H1 (cell line): ENCODE measurements around the gene HEPHL1. TPM values are rescaled to one million over a fixed set of nuclear protein-coding genes. Genes with fewer than 3 reads are reported as not detected.

Experiments
- CTCF ChIA-PET: fragments of 300-600 bp; sonication (Branson Sonifier 250); formaldehyde crosslinking; loops from one replicate; lab custom pipeline; 2021; ENCODE audit not compliant: partially characterized antibody; lab: Charles Lee
- POLR2A ChIA-PET: fragments of 300-600 bp; sonication (Branson Sonifier 250); formaldehyde crosslinking; loops from one replicate; lab custom pipeline; 2021; ENCODE audit warnings: inconsistent platforms; ENCODE audit not compliant: partially characterized antibody; lab: Charles Lee
- DNase-seq, 2 experiments: peaks; one replicate each; pipeline versions ENCODE4 v3.0.0 to v3.0.0-alpha.2; 2010 to 2022; ENCODE audit warnings: low spot score in 2 of 2, low read depth in 1 of 2, mixed read lengths in 1 of 2
- FAIRE-seq: peaks from 2 replicates; lab custom pipeline; 2011; peaks lifted over from hg19 to GRCh38; lab: Jason Lieb, UNC
- H2AFZ ChIP-seq: 2 replicates; pipeline ENCODE4 v1.8.1; 2012; ENCODE audit warnings: low read length, inconsistent platforms
- H2AK5ac ChIP-seq: 2 replicates; pipeline ENCODE4 v1.6.1; 2013; ENCODE audit warnings: low read depth, low read length
- H2BK120ac ChIP-seq: replicated peaks from 2 replicates; pipeline ENCODE3; 2013; ENCODE audit warnings: low read depth, low read length, inconsistent platforms
- H2BK12ac ChIP-seq: 2 replicates; pipeline ENCODE4 v1.6.1; 2013; ENCODE audit warnings: low read depth, low read length
- H2BK15ac ChIP-seq: 2 replicates; pipeline ENCODE4 v1.6.1; 2013; ENCODE audit warnings: low read length
- H2BK20ac ChIP-seq: 2 replicates; pipeline ENCODE4 v1.6.1; 2013; ENCODE audit warnings: low read length
- H2BK5ac ChIP-seq: 2 replicates; pipeline ENCODE4 v1.6.1; 2013; ENCODE audit warnings: low read depth, low read length
- H3K14ac ChIP-seq: 2 replicates; pipeline ENCODE4 v1.6.1; 2013; ENCODE audit warnings: inconsistent platforms; ENCODE audit not compliant: insufficient read length
- H3K18ac ChIP-seq: 2 replicates; pipeline ENCODE4 v1.6.1; 2013; ENCODE audit warnings: low read length; ENCODE audit errors: extremely low read depth
- H3K23ac ChIP-seq: 2 replicates; pipeline ENCODE4 v1.6.1; 2013; ENCODE audit warnings: inconsistent platforms; ENCODE audit not compliant: insufficient read length
- H3K23me2 ChIP-seq: 2 replicates; pipeline ENCODE4 v1.6.1; 2013; ENCODE audit warnings: low read depth, low read length
- H3K27ac ChIP-seq: 2 replicates; pipeline ENCODE4 v1.6.1; 2011; ENCODE audit warnings: low read depth, low read length, inconsistent platforms
- H3K27me3 ChIP-seq, 4 experiments: replicated peaks in 1 of 4; 1 replicate in 1 of 4; 2 replicates in 3 of 4; pipeline versions ENCODE4 v1.6.1 to v1.8.1; 2011 to 2013; ENCODE audit warnings: low read length in 3 of 4, mild to moderate bottlenecking in 3 of 4, inconsistent platforms in 2 of 4, mixed read lengths in 2 of 4, moderate library complexity in 1 of 4; ENCODE audit not compliant: control insufficient read depth in 3 of 4, insufficient read depth in 3 of 4; ENCODE audit errors: extremely low read depth in 1 of 4
- H3K36me3 ChIP-seq, 4 experiments: 2 replicates each; pipeline versions ENCODE4 v1.6.1 to v1.8.1; 2011 to 2013; ENCODE audit warnings: mild to moderate bottlenecking in 4 of 4, low read length in 3 of 4, moderate library complexity in 2 of 4, control low read depth in 1 of 4, inconsistent platforms in 1 of 4; ENCODE audit not compliant: insufficient read depth in 4 of 4, control insufficient read depth in 2 of 4
- H3K4ac ChIP-seq: replicated peaks from 2 replicates; pipeline ENCODE3; 2013; ENCODE audit warnings: low read length, low read depth, mixed read lengths, inconsistent platforms; ENCODE audit not compliant: insufficient read length
- H3K4me1 ChIP-seq, 4 experiments: replicated peaks in 1 of 4; 1 replicate in 1 of 4; 2 replicates in 3 of 4; pipeline versions ENCODE4 v1.6.1 to v1.8.1; 2011 to 2013; ENCODE audit warnings: low read length in 3 of 4, inconsistent platforms in 2 of 4, mixed read lengths in 1 of 4; ENCODE audit not compliant: insufficient read depth in 4 of 4, control insufficient read depth in 3 of 4
- H3K4me2 ChIP-seq, 2 experiments: 2 replicates each; pipeline versions ENCODE4 v1.6.1 to v1.8.1; 2011 to 2013; ENCODE audit warnings: low read depth in 2 of 2, low read length in 2 of 2, control low read depth in 1 of 2, inconsistent platforms in 1 of 2, mild to moderate bottlenecking in 1 of 2; ENCODE audit not compliant: insufficient read depth in 1 of 2
- H3K4me3 ChIP-seq, 4 experiments: fragments of 200-600, 300-600 bp in 1 of 4; sonication (generic), shearing (Covaris generic), sonication (Bioruptor Twin) in 1 of 4; 2 replicates each; pipeline versions ENCODE4 v1.5.1 to v1.8.1; 2011 to 2016; ENCODE audit warnings: low read length in 4 of 4, low read depth in 3 of 4, control low read depth in 2 of 4, inconsistent platforms in 2 of 4, mild to moderate bottlenecking in 2 of 4, mixed read lengths in 1 of 4, moderate library complexity in 1 of 4; ENCODE audit not compliant: insufficient read depth in 2 of 4; ENCODE audit errors: extremely low read depth in 1 of 4
- H3K56ac ChIP-seq: replicated peaks from 2 replicates; pipeline ENCODE3; 2013; ENCODE audit warnings: low read depth, mild to moderate bottlenecking, mixed read lengths, low read length, inconsistent platforms; ENCODE audit not compliant: insufficient read length
- H3K79me1 ChIP-seq: 2 replicates; pipeline ENCODE4 v1.6.1; 2013; ENCODE audit warnings: low read depth, low read length, control low read depth
- H3K79me2 ChIP-seq, 2 experiments: 2 replicates each; pipeline versions ENCODE4 v1.6.1 to v1.8.1; 2012 to 2013; ENCODE audit warnings: low read length in 2 of 2, mild to moderate bottlenecking in 2 of 2, inconsistent platforms in 1 of 2; ENCODE audit not compliant: insufficient read depth in 2 of 2, control insufficient read depth in 1 of 2
- H3K9ac ChIP-seq, 4 experiments: replicated peaks in 1 of 4; 1 replicate in 1 of 4; 2 replicates in 3 of 4; pipeline versions ENCODE4 v1.6.1 to v1.8.1; 2011 to 2013; ENCODE audit warnings: low read depth in 3 of 4, low read length in 3 of 4, control low read depth in 2 of 4, mild to moderate bottlenecking in 2 of 4, moderate library complexity in 2 of 4, inconsistent platforms in 1 of 4; ENCODE audit errors: extremely low read depth in 1 of 4
- H3K9me3 ChIP-seq, 2 experiments: 2 replicates each; pipeline versions ENCODE4 v1.6.1 to v1.8.1; 2012 to 2013; ENCODE audit warnings: mild to moderate bottlenecking in 2 of 2, moderate library complexity in 2 of 2, control low read depth in 1 of 2, inconsistent platforms in 1 of 2, low read depth in 1 of 2, low read length in 1 of 2, mixed read lengths in 1 of 2; ENCODE audit not compliant: insufficient read depth in 2 of 2
- H4K20me1 ChIP-seq, 2 experiments: replicated peaks in 1 of 2; 2 replicates each; pipeline versions ENCODE3 to v1.8.1; 2011 to 2013; ENCODE audit warnings: inconsistent platforms in 2 of 2, low read length in 2 of 2, mild to moderate bottlenecking in 1 of 2; ENCODE audit not compliant: insufficient read depth in 2 of 2, control insufficient read depth in 1 of 2
- H4K5ac ChIP-seq: 2 replicates; pipeline ENCODE4 v1.6.1; 2013; ENCODE audit warnings: low read length, low read depth, mixed read lengths, inconsistent platforms; ENCODE audit not compliant: insufficient read length
- H4K8ac ChIP-seq: 2 replicates; pipeline ENCODE4 v1.8.0; 2013; ENCODE audit warnings: mild to moderate bottlenecking, moderate library complexity, low read length, inconsistent platforms; ENCODE audit not compliant: insufficient read depth; ENCODE audit errors: extremely low read depth
- H4K91ac ChIP-seq: replicated peaks from 2 replicates; pipeline ENCODE3; 2013; ENCODE audit warnings: low read length, mixed read lengths, inconsistent platforms; ENCODE audit not compliant: insufficient read length
- HDAC6 ChIP-seq: IDR thresholded peaks from one replicate; pipeline ENCODE4 v1.7.1; 2012; ENCODE audit warnings: low read depth, mild to moderate bottlenecking, inconsistent platforms, low read length, moderate library complexity
- KDM4A ChIP-seq: IDR thresholded peaks from one replicate; pipeline ENCODE4 v1.7.1; 2012; ENCODE audit warnings: low read depth, mild to moderate bottlenecking, moderate library complexity, low read length, inconsistent platforms; ENCODE audit not compliant: severe bottlenecking
- WGBS, 2 experiments: shearing (Covaris generic) in 1 of 2; methylation state at CpG; one replicate each; pipeline versions ENCODE4 v1.1.6 to v1.1.7; 2013 to 2015; ENCODE audit warnings: low lambda C conversion rate in 2 of 2, mixed read lengths in 2 of 2, inconsistent platforms in 1 of 2, low coverage in 1 of 2, missing lambda C conversion rate in 1 of 2; ENCODE audit not compliant: insufficient replicate concordance in 2 of 2, insufficient coverage in 1 of 2, insufficient read length in 1 of 2; ENCODE audit errors: extremely low coverage in 1 of 2, missing lambda C conversion rate in 1 of 2; 5-methylcytosine and 5-hydroxymethylcytosine counted together
- polyA plus RNA-seq, 7 experiments: library from polyadenylated mRNA; depleted of rRNA in 3 of 7; stranded (reverse) in 5 of 7; unstranded in 2 of 7; fragments of >200 nt in 5 of 7; fragments of 200-250 nt in 2 of 7; gene quantifications; 1 replicate in 5 of 7; 2 replicates in 1 of 7; 4 replicates in 1 of 7; pipeline versions ENCODE4 v1.2.1 to v1.2.3, GENCODE V29; 2011 to 2013; ENCODE audit warnings: missing spikeins in 2 of 7, mixed read lengths in 2 of 7
- total RNA-seq: library from RNA; stranded (reverse); fragmentation: NEBNext Ultra II Directional; extraction: Animal tissue kit (Norgen Biotek cat#: 25700); gene quantifications from 2 replicates; pipeline ENCODE4 v1.2.1, GENCODE V29; 2021

Gene HEPHL1
- total and polyA plus RNA-seq, 2 of the 8 experiments (the other 6 are each of a cell fraction or from before 2014, with no cell fraction given): 0.09 to 0.11 TPM

GRCh38 chr11:93984936-93985335, 36.2 kb upstream of the HEPHL1 start:
- H3K56ac ChIP-seq: no peak overlapping the region
- TF ChIP-seq HDAC6 (no peak), KDM4A (no peak)
- H3K27ac ChIP-seq: no peak overlapping the region
- H3K4me2 ChIP-seq: no peak overlapping the region
- WGBS, 2 experiments: 48% methylated on average over 2 of the region's 2 CpGs; no CpG with 5 or more reads in 1 of the 2 experiments
- H2AFZ ChIP-seq: no peak overlapping the region
- no peaks in the 10 kb centered on the region for H3K79me2 ChIP-seq
- no peak for DNase-seq
- no peak overlapping the region for H3K14ac ChIP-seq
- no peaks in the 10 kb centered on the region for H3K23me2 ChIP-seq
- no peak overlapping the region for H2BK20ac ChIP-seq
- no peak overlapping the region for H3K4ac ChIP-seq
- H3K4me1 ChIP-seq: peaks cover 0 to 4% (median 0%) of the 10 kb centered on the region in 4 experiments; a peak in 1 of 7 replicates
- no peak for FAIRE-seq
- no peak overlapping the region for H4K91ac ChIP-seq
- no peak overlapping the region for H4K5ac ChIP-seq
- H3K18ac ChIP-seq: no peak overlapping the region
- H4K20me1 ChIP-seq: no peaks in the 10 kb centered on the region
- ChIA-PET CTCF (interaction anchor here (0.6 kb wide), 1 partner anchor 357 kb away, joined by 5 read pairs; no protein-coding TSS in a partner anchor), POLR2A (no interaction called here)
- H3K9ac ChIP-seq: no peak overlapping the region
- no peaks in the 10 kb centered on the region for H3K27me3 ChIP-seq
- H2BK5ac ChIP-seq: no peak overlapping the region
- no peaks in the 10 kb centered on the region for H3K36me3 ChIP-seq
- H3K4me3 ChIP-seq: no peak overlapping the region
- no peak overlapping the region for H3K23ac ChIP-seq
- H2BK12ac ChIP-seq: no peak overlapping the region
- no peaks in the 10 kb centered on the region for H3K79me1 ChIP-seq
- no peak overlapping the region for H2BK120ac ChIP-seq
- H3K9me3 ChIP-seq: no peaks in the 10 kb centered on the region
- H4K8ac ChIP-seq: no peak overlapping the region
- no peak overlapping the region for H2BK15ac ChIP-seq
- no peak overlapping the region for H2AK5ac ChIP-seq
